ENCODE results near the gene ASIC1.

ASIC1 gene

DNA sequence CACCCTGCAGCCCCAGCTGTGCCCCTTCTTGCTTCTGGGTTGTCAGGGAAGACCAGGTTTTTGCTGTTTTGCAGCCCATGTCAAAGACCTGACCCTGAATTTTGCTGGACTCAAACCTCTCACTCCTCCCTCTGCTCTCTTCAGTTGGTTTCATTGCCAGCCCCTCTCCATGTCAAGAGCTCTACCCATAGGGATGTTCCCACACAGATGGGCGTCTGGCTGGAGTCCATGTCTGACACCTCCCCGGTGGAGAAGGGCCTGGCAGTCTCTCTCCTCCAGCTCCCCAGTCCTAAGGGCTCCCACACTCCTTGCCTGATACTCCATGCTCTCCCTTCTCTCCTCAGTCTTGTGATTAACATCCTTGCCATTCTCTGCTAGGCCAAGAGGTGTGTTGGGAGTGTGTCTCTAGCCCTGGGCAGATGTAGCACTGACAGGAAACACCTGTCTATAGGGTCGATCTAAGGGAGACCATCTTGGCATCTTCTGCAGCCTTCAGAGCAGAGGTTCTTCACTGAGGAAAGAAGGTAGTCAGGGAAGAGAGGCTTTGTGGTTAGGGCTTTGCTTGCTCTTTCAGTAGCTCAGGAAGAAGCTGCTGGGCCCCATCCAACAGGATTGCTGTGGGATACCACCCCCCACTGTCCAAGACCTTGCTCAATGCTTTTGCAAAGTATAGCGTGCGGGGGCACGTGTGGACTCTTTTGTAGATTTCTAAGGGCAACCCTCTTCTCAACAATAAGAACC lies 4.7 kb downstream of the ASIC1 start:
- peaks cover 16% of the 10 kb centered on the region for H3K4me1 ChIP-seq (ENCODE audit: control insufficient read depth, insufficient read depth, low read length)
- H3K27me3 ChIP-seq (ENCODE audit: control insufficient read depth in 1 of 2, insufficient read depth in 2 of 2, low read length in 2 of 2), result no peaks in the 10 kb centered on the region
- H3K4me3 ChIP-seq (ENCODE audit: low read length in 2 of 2), result no peak overlapping the region
- peaks cover 0 to 4% of the 10 kb centered on the region in 2 donors for H3K36me3 ChIP-seq (ENCODE audit: control insufficient read depth in 2 of 2, insufficient read depth in 2 of 2, low read length in 2 of 2)
- H3K9ac ChIP-seq (ENCODE audit: low read length in 2 of 2), result no peak overlapping the region
- no peak overlapping the region for H3K27ac ChIP-seq (ENCODE audit: low read length)
- no peaks in the 10 kb centered on the region for H3K9me3 ChIP-seq (ENCODE audit: control insufficient read depth in 2 of 2, low read length in 2 of 2)

DNA sequence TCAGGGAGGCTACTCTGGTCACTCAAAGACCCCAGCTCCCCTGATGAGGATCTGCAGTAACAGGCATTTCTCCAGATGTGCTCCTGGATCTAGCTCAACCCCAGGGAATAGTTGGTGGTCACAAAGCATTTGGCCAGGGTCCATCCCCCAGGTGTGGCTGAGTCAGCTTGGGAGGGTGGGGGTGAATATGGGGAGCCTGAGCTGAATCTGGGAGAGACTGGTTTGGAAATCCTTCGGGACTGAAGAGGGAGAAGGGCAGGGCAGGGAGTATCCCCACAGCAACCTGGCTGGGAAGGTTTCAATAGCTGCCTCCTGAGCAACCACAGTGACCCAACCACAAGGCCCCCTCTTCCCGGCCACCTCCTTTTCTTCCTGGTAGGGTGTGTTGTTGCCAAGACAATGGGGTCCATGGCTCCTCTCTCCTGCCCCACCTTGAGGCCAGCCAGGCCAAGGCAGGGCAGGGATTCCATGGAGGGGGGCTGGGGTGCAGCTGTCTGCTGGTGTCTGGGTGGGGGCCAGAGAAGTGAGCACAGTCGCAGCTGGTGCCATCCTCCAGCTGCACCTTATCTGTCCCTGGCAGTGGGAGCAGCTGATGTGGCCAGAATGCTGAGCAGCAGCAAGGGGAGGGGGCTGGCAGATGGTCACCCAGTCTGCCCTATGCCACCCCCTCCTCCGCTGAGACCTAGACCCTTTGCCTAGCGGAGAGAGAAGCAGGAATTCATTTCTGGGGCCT lies 5.5 kb downstream of the ASIC1 start:
- H3K4me3 ChIP-seq (ENCODE audit: low read length in 2 of 2), result no peak overlapping the region
- H3K4me1 ChIP-seq (ENCODE audit: control insufficient read depth, insufficient read depth, low read length), result peaks cover 15% of the 10 kb centered on the region
- no peaks in the 10 kb centered on the region for H3K27me3 ChIP-seq (ENCODE audit: control insufficient read depth in 1 of 2, insufficient read depth in 2 of 2, low read length in 2 of 2)

DNA sequence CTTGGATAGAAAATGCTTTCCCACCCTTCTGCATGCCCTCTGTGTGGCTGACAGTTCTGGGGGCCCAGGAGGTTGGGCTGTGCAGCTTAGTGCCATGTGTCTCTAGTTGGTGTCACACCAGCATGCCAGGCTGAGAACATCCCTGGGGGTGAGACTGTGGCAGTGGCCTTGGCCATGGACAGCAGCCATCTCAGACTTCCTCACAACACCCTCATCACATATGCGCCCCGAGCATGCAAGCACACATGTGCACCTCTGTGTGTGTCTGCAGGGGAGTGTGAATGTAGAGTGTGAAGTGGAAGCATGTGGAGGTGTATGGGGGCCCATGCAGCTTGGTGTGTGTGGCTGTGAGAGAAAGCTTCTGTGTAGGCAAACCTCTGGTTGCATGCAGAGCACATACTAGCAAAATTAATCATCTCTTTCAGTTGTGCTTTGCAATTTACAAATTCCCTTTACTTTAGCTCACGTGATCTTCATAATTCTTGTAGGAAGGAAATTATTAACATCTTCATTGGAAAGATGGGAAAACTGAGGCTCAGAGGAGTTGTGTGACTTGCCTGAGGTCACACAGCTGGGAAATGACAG lies 8.4 kb downstream of the ASIC1 start:
- Histone ChIP-seq H3K9me3 (ENCODE audit: control insufficient read depth in 2 of 2, low read length in 2 of 2) (no peaks in the 10 kb centered on the region), H3K27ac (ENCODE audit: low read length) (peak overlapping the region; percentile 24), H3K4me1 (ENCODE audit: control insufficient read depth, insufficient read depth, low read length) (peaks cover 18% of the 10 kb centered on the region), H3K27me3 (ENCODE audit: control insufficient read depth in 1 of 2, insufficient read depth in 2 of 2, low read length in 2 of 2) (no peaks in the 10 kb centered on the region), H3K9ac (ENCODE audit: low read length in 2 of 2) (peak overlapping the region in 1 of 2 donors; percentile 21), H3K36me3 (ENCODE audit: control insufficient read depth in 2 of 2, insufficient read depth in 2 of 2, low read length in 2 of 2) (no peaks in the 10 kb centered on the region), H3K4me3 (ENCODE audit: low read length in 2 of 2) (no peak overlapping the region)

More for the DNA sequence above, 5.5 kb downstream of the ASIC1 start:
- H3K27ac ChIP-seq (ENCODE audit: low read length), result no peak overlapping the region
- no peak overlapping the region for H3K9ac ChIP-seq (ENCODE audit: low read length in 2 of 2)
- peaks cover 0 to 4% of the 10 kb centered on the region in 2 donors for H3K36me3 ChIP-seq (ENCODE audit: control insufficient read depth in 2 of 2, insufficient read depth in 2 of 2, low read length in 2 of 2)
- H3K9me3 ChIP-seq (ENCODE audit: control insufficient read depth in 2 of 2, low read length in 2 of 2), result no peaks in the 10 kb centered on the region

DNA sequence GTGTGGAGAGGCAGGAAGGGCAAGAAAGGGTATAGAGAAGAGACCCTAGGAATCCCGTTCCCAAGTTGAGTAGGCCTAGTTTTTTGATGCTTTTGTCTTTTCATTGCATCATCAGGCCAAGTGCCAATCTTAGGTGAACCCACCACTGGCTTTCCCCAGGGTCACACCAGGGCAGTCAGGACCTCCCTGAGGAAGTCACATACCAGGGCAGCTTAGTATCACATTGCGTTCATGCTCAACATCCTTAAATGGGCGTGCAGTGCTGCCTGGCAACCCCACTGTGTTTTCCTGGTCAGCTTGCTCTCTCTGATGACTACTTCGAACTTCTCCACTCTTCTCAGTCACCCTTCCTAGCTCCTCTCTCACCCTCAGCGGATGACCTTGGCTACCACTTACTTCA lies 9.0 kb downstream of the ASIC1 start:
- Histone ChIP-seq H3K4me1 (ENCODE audit: control insufficient read depth, insufficient read depth, low read length) (peaks cover 16% of the 10 kb centered on the region), H3K9ac (ENCODE audit: low read length in 2 of 2) (no peak overlapping the region), H3K27me3 (ENCODE audit: control insufficient read depth in 1 of 2, insufficient read depth in 2 of 2, low read length in 2 of 2) (no peaks in the 10 kb centered on the region), H3K36me3 (ENCODE audit: control insufficient read depth in 2 of 2, insufficient read depth in 2 of 2, low read length in 2 of 2) (no peaks in the 10 kb centered on the region), H3K9me3 (ENCODE audit: control insufficient read depth in 2 of 2, low read length in 2 of 2) (no peaks in the 10 kb centered on the region), H3K27ac (ENCODE audit: low read length) (peak overlapping the region; percentile 24), H3K4me3 (ENCODE audit: low read length in 2 of 2) (peak overlapping the region in 1 of 2 donors; percentile 22)

DNA sequence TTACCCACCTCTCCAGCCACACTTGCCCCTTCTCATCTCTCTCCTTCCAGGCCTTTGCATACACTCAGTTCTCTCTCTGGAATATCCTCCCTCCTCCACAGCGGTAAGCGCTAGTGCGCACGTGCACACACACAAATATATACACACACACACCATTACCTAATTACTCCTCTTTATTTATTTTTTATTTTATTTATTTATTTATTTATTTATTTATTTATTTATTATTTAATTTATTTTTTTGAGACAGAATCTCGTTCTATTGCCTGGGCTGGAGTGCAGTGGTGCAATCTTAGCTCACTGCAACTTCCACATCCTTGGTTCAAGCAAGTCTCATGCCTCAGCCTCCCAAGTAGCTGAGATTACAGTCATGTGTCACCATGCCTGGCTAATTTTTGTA lies 11.7 kb downstream of the ASIC1 start:
- Histone ChIP-seq H3K27me3 (ENCODE audit: control insufficient read depth in 1 of 2, insufficient read depth in 2 of 2, low read length in 2 of 2) (no peaks in the 10 kb centered on the region), H3K9me3 (ENCODE audit: control insufficient read depth in 2 of 2, low read length in 2 of 2) (no peaks in the 10 kb centered on the region), H3K4me3 (ENCODE audit: low read length in 2 of 2) (no peak overlapping the region), H3K9ac (ENCODE audit: low read length in 2 of 2) (no peak overlapping the region), H3K4me1 (ENCODE audit: control insufficient read depth, insufficient read depth, low read length) (peaks cover 13% of the 10 kb centered on the region), H3K27ac (ENCODE audit: low read length) (no peak overlapping the region), H3K36me3 (ENCODE audit: control insufficient read depth in 2 of 2, insufficient read depth in 2 of 2, low read length in 2 of 2) (no peaks in the 10 kb centered on the region)

DNA sequence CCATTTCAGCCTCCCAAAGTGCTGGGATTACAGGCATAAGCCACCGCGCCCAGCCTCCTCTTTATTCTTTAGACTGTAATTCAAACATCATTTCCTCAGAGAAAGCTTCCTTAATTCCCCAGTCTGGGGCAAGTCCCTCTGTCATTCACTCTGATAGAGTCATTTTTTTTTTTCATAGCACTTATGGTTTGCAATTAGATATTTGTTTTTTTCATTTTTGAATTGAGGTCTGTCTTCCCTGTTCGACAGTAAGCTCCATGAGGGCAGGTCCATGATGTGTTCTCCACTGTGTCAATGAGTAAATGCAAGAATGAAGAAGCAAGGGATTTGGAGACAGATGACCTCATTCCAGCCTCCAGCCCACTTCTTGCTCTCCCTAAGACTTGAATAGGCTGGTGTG lies 12.1 kb downstream of the ASIC1 start:
- no peaks in the 10 kb centered on the region for H3K36me3 ChIP-seq (ENCODE audit: control insufficient read depth in 2 of 2, insufficient read depth in 2 of 2, low read length in 2 of 2)
- no peak overlapping the region for H3K4me3 ChIP-seq (ENCODE audit: low read length in 2 of 2)
- no peaks in the 10 kb centered on the region for H3K9me3 ChIP-seq (ENCODE audit: control insufficient read depth in 2 of 2, low read length in 2 of 2)
- no peaks in the 10 kb centered on the region for H3K27me3 ChIP-seq (ENCODE audit: control insufficient read depth in 1 of 2, insufficient read depth in 2 of 2, low read length in 2 of 2)
- peaks cover 13% of the 10 kb centered on the region for H3K4me1 ChIP-seq (ENCODE audit: control insufficient read depth, insufficient read depth, low read length)
- no peak overlapping the region for H3K27ac ChIP-seq (ENCODE audit: low read length)
- H3K9ac ChIP-seq (ENCODE audit: low read length in 2 of 2), result no peak overlapping the region

DNA sequence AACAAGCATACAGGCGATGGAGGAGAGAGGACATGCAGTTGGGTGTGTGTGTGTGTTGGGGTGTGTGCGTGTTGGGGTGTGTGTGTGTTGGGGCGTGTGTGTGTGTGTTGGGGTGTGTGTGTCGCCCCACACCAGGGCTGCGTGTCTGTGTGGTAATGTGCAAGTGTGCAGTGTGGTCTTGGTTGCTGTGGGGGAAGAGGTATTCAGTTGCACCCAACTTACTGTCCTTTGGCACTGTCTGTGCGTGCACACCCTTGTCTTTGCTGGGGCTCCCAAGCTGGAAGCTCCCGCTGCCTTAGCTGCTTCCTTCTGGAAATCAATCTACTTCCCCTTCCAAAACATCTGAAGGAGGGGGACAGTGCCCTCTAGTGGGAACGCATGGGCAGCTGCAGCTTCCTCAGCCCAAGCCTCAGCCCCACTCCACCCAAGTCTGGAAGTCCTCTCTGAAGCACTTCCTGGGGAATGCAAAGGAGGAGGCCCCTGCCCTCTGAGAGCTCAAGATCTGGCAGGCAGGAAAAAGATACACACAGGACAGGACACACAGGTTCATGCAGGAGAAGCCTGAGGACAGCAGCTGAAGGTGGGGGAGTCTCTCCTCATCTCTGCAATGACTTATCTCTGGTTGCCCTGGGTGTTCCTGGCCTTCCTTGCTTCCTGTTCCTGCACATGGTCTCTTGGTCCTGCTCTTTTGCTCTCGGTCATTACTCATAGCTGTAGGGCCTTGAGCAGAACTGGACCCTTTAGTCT lies 13.1 kb downstream of the ASIC1 start:
- no peak overlapping the region for H3K9ac ChIP-seq (ENCODE audit: low read length in 2 of 2)
- no peaks in the 10 kb centered on the region for H3K27me3 ChIP-seq (ENCODE audit: control insufficient read depth in 1 of 2, insufficient read depth in 2 of 2, low read length in 2 of 2)
- peak overlapping the region in 1 of 2 donors; percentile 49 for H3K4me3 ChIP-seq (ENCODE audit: low read length in 2 of 2)
- H3K36me3 ChIP-seq (ENCODE audit: control insufficient read depth in 2 of 2, insufficient read depth in 2 of 2, low read length in 2 of 2), result no peaks in the 10 kb centered on the region
- peaks cover 15% of the 10 kb centered on the region for H3K4me1 ChIP-seq (ENCODE audit: control insufficient read depth, insufficient read depth, low read length)
- H3K9me3 ChIP-seq (ENCODE audit: control insufficient read depth in 2 of 2, low read length in 2 of 2), result no peaks in the 10 kb centered on the region
- H3K27ac ChIP-seq (ENCODE audit: low read length), result no peak overlapping the region

DNA sequence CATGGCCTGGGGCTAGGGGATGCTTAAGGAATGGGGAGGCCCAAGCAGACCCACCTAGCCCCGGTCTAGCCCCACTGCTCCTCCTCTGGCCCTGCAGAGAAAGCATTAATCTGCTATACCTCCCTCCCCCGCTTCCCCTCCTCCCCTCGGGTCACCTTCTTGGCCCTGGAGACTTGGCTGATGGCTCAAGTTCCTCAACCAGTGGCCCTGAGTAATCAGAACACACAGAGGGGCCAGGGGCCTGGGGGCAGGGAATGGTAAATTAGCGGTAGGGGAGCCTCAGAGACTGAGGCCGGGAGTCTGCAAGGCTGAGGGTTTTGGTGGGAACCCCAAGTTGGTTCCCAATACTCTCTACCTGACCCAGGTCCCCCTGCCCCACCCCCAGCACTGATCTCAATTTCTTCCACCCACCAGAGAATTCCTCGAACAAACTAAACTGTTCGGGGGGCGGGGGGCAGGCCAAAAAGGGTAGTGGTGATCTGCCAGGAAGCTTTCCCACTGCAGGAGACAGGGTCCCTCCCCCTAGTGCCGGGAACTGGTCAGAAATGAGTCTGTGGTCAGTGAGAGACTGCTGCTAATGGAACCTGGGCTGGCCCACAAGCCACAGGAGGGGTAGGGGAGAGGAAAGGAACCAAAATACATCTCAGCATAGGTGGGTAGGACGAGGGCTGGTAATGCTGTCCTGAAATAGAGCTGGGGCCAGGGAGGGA lies 15.0 kb downstream of the ASIC1 start:
- Histone ChIP-seq H3K36me3 (ENCODE audit: control insufficient read depth in 2 of 2, insufficient read depth in 2 of 2, low read length in 2 of 2) (no peaks in the 10 kb centered on the region), H3K9me3 (ENCODE audit: control insufficient read depth in 2 of 2, low read length in 2 of 2) (no peaks in the 10 kb centered on the region), H3K4me3 (ENCODE audit: low read length in 2 of 2) (no peak overlapping the region), H3K27ac (ENCODE audit: low read length) (no peak overlapping the region), H3K27me3 (ENCODE audit: control insufficient read depth in 1 of 2, insufficient read depth in 2 of 2, low read length in 2 of 2) (peaks cover 0 to 2% of the 10 kb centered on the region in 2 donors), H3K9ac (ENCODE audit: low read length in 2 of 2) (no peak overlapping the region), H3K4me1 (ENCODE audit: control insufficient read depth, insufficient read depth, low read length) (peaks cover 10% of the 10 kb centered on the region)

DNA sequence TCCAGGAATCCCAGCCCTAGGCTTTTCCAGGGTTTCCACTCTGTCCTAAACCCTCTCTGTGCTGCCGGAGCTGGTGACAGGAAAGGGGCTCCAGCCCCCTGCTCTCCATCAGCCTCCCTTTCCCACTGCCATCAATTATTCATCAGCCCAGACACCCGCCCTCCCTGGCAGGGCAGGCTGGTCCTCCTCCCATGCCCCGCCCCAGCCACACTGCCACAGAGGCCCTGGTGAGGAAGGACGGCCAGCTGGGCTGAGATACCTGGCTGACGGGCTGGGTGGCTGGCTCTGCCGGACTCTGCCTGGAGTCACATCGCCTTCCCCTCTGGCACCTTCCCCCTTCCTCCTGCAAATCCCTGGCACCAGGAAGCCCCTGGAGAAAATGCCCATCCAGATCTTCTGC lies 15.8 kb downstream of the ASIC1 start:
- peaks cover 0 to 2% of the 10 kb centered on the region in 2 donors for H3K27me3 ChIP-seq (ENCODE audit: control insufficient read depth in 1 of 2, insufficient read depth in 2 of 2, low read length in 2 of 2)
- H3K9me3 ChIP-seq (ENCODE audit: control insufficient read depth in 2 of 2, low read length in 2 of 2), result no peaks in the 10 kb centered on the region
- H3K9ac ChIP-seq (ENCODE audit: low read length in 2 of 2), result no peak overlapping the region
- peaks cover 10% of the 10 kb centered on the region for H3K4me1 ChIP-seq (ENCODE audit: control insufficient read depth, insufficient read depth, low read length)
- H3K27ac ChIP-seq (ENCODE audit: low read length), result no peak overlapping the region
- no peak overlapping the region for H3K4me3 ChIP-seq (ENCODE audit: low read length in 2 of 2)
- H3K36me3 ChIP-seq (ENCODE audit: control insufficient read depth in 2 of 2, insufficient read depth in 2 of 2, low read length in 2 of 2), result no peaks in the 10 kb centered on the region

DNA sequence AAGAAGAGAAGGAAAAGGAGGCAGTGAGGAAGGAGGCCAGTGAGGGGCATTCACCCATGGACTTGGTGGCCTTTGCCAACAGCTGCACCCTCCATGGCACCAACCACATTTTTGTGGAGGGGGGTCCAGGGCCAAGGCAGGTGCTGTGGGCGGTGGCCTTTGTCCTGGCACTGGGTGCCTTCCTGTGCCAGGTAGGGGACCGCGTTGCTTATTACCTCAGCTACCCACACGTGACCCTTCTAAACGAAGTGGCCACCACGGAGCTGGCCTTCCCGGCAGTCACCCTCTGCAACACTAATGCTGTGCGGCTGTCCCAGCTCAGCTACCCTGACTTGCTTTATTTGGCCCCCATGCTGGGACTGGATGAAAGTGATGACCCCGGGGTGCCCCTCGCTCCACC lies 16.3 kb downstream of the ASIC1 start:
- Histone ChIP-seq H3K27me3 (ENCODE audit: control insufficient read depth in 1 of 2, insufficient read depth in 2 of 2, low read length in 2 of 2) (peaks cover 0 to 2% of the 10 kb centered on the region in 2 donors), H3K9ac (ENCODE audit: low read length in 2 of 2) (no peak overlapping the region), H3K4me3 (ENCODE audit: low read length in 2 of 2) (no peak overlapping the region), H3K4me1 (ENCODE audit: control insufficient read depth, insufficient read depth, low read length) (peaks cover 10% of the 10 kb centered on the region), H3K27ac (ENCODE audit: low read length) (no peak overlapping the region), H3K36me3 (ENCODE audit: control insufficient read depth in 2 of 2, insufficient read depth in 2 of 2, low read length in 2 of 2) (no peaks in the 10 kb centered on the region), H3K9me3 (ENCODE audit: control insufficient read depth in 2 of 2, low read length in 2 of 2) (no peaks in the 10 kb centered on the region)
